BLaER1 treated with 17β-estradiol and CSF1 and Interleukin-3, amounts not matched to agents 10 nM and 100 nM (cell line): ENCODE results near the gene PCDH9.

Experiments used
- H3K27ac ChIP-seq, 11 experiments: shearing (Covaris generic); formaldehyde crosslinking; 2 replicates each; pipeline ENCODE4 v1.8.1; 2022
- H3K27me3 ChIP-seq, 11 experiments: shearing (Covaris generic); formaldehyde crosslinking; 2 replicates each; pipeline ENCODE4 v1.8.1; 2022
- H3K36me3 ChIP-seq, 11 experiments: shearing (Covaris generic); formaldehyde crosslinking; 2 replicates each; pipeline ENCODE4 v1.8.1; 2022
- H3K4me1 ChIP-seq, 10 experiments: shearing (Covaris generic); formaldehyde crosslinking; 2 replicates each; pipeline ENCODE4 v1.8.1; 2022
- H3K4me2 ChIP-seq, 11 experiments: shearing (Covaris generic); formaldehyde crosslinking; 2 replicates each; pipeline ENCODE4 v1.8.1; 2022
- H3K4me3 ChIP-seq, 10 experiments: shearing (Covaris generic); formaldehyde crosslinking; 2 replicates each; pipeline ENCODE4 v1.8.1; 2022
- H3K9ac ChIP-seq, 11 experiments: shearing (Covaris generic); formaldehyde crosslinking; 2 replicates each; pipeline ENCODE4 v1.8.1; 2022
- H3K9me3 ChIP-seq, 11 experiments: shearing (Covaris generic); formaldehyde crosslinking; replicated peaks in 1 of 11; 2 replicates each; pipeline ENCODE4 v1.8.1; 2022
- H4K20me1 ChIP-seq, 11 experiments: shearing (Covaris generic); formaldehyde crosslinking; 2 replicates each; pipeline ENCODE4 v1.8.1; 2022
- Cebpa-rat ChIP-seq, 11 experiments: shearing (Covaris generic); IDR thresholded peaks; 2 replicates each; pipeline ENCODE4 v1.8.1; 2022

Gene PCDH9

GRCh38 chr13:66759919-66760318, 470.2 kb downstream of the PCDH9 start:
- no peak overlapping the region for H3K4me2 ChIP-seq
- H3K27ac ChIP-seq = no peak overlapping the region
- 0 out of 22 replicates have a peak, but pooled peaks cover 0 to 9% (median 0%) of the 10 kb centered on the region in 11 experiments for H3K36me3 ChIP-seq
- H3K9me3 ChIP-seq = peaks cover 24 to 34% (median 28%) of the 10 kb centered on the region in 11 experiments
- H3K27me3 ChIP-seq = no peaks in the 10 kb centered on the region
- H4K20me1 ChIP-seq = no peaks in the 10 kb centered on the region
- TF ChIP-seq Cebpa-rat (IDR thresholded peaks at IDR 0.05) = no peak
- no peak overlapping the region for H3K9ac ChIP-seq
- H3K4me1 ChIP-seq = no peaks in the 10 kb centered on the region
- H3K4me3 ChIP-seq = no peak overlapping the region

GRCh38 chr13:66751691-66752090, 478.4 kb downstream of the PCDH9 start:
- Histone ChIP-seq H3K9ac (no peak overlapping the region), H3K4me1 (no peaks in the 10 kb centered on the region)

GRCh38 chr13:66748712-66749111, 481.4 kb downstream of the PCDH9 start:
- no peak for TF ChIP-seq Cebpa-rat (IDR thresholded peaks at IDR 0.05)
- no peaks in the 10 kb centered on the region for H4K20me1 ChIP-seq
- no peaks in the 10 kb centered on the region for H3K36me3 ChIP-seq
- no peaks in the 10 kb centered on the region for H3K4me1 ChIP-seq
- H3K4me3 ChIP-seq = no peak overlapping the region
- no peak overlapping the region for H3K27ac ChIP-seq
- no peak overlapping the region for H3K4me2 ChIP-seq
- H3K9me3 ChIP-seq = peaks cover 7 to 20% (median 12%) of the 10 kb centered on the region in 11 experiments; a peak in 17 of 22 replicates
- H3K9ac ChIP-seq = no peak overlapping the region
- no peaks in the 10 kb centered on the region for H3K27me3 ChIP-seq

More at GRCh38 chr13:66751691-66752090, 478.4 kb downstream of the PCDH9 start:
- no peak overlapping the region for H3K4me3 ChIP-seq
- H3K27ac ChIP-seq = no peak overlapping the region
- no peak for TF ChIP-seq Cebpa-rat (IDR thresholded peaks at IDR 0.05)
- H3K9me3 ChIP-seq = peaks cover 7 to 20% (median 12%) of the 10 kb centered on the region in 11 experiments; a peak in 17 of 22 replicates
- no peaks in the 10 kb centered on the region for H4K20me1 ChIP-seq
- H3K36me3 ChIP-seq = no peaks in the 10 kb centered on the region
- H3K4me2 ChIP-seq = no peak overlapping the region
- H3K27me3 ChIP-seq = no peaks in the 10 kb centered on the region

- no peak overlapping the region for H3K4me3 ChIP-seq
Observed at GRCh38 chr13:66745307-66745706, 484.8 kb downstream of the PCDH9 start.

GRCh38 chr13:66723576-66723975, 506.6 kb downstream of the PCDH9 start:
- no peaks in the 10 kb centered on the region for H3K9me3 ChIP-seq
- no peak overlapping the region for H3K27ac ChIP-seq
- no peaks in the 10 kb centered on the region for H4K20me1 ChIP-seq
- H3K36me3 ChIP-seq = no peaks in the 10 kb centered on the region
- H3K4me3 ChIP-seq = no peak overlapping the region
- no peaks in the 10 kb centered on the region for H3K27me3 ChIP-seq
- H3K9ac ChIP-seq = no peak overlapping the region
- peaks cover 0 to 13% (median 8%) of the 10 kb centered on the region in 10 experiments; a peak in 10 of 20 replicates for H3K4me1 ChIP-seq
- TF ChIP-seq Cebpa-rat (IDR thresholded peaks at IDR 0.05) = no peak
- H3K4me2 ChIP-seq = no peak overlapping the region

More at GRCh38 chr13:66745307-66745706, 484.8 kb downstream of the PCDH9 start:
- no peaks in the 10 kb centered on the region for H4K20me1 ChIP-seq
- H3K4me2 ChIP-seq = no peak overlapping the region
- H3K9me3 ChIP-seq = peaks cover 7 to 20% (median 12%) of the 10 kb centered on the region in 11 experiments; a peak in 17 of 22 replicates
- no peaks in the 10 kb centered on the region for H3K27me3 ChIP-seq
- no peaks in the 10 kb centered on the region for H3K4me1 ChIP-seq
- H3K9ac ChIP-seq = no peak overlapping the region
- no peak overlapping the region for H3K27ac ChIP-seq
- TF ChIP-seq Cebpa-rat (IDR thresholded peaks at IDR 0.05) = no peak
- H3K36me3 ChIP-seq = no peaks in the 10 kb centered on the region

GRCh38 chr13:66716538-66716937, 513.6 kb downstream of the PCDH9 start:
- H3K4me1 ChIP-seq = no peaks in the 10 kb centered on the region
- no peak for TF ChIP-seq Cebpa-rat (IDR thresholded peaks at IDR 0.05)
- no peaks in the 10 kb centered on the region for H4K20me1 ChIP-seq
- H3K36me3 ChIP-seq = no peaks in the 10 kb centered on the region
- H3K27me3 ChIP-seq = no peaks in the 10 kb centered on the region
- H3K9ac ChIP-seq = no peak overlapping the region
- no peak overlapping the region for H3K27ac ChIP-seq
- no peak overlapping the region for H3K4me3 ChIP-seq
- H3K9me3 ChIP-seq = no peaks in the 10 kb centered on the region
- no peak overlapping the region for H3K4me2 ChIP-seq

- no peaks in the 10 kb centered on the region for H4K20me1 ChIP-seq
- H3K4me3 ChIP-seq = no peak overlapping the region
- H3K36me3 ChIP-seq = no peaks in the 10 kb centered on the region
- no peaks in the 10 kb centered on the region for H3K27me3 ChIP-seq
- H3K9ac ChIP-seq = no peak overlapping the region
- no peaks in the 10 kb centered on the region for H3K9me3 ChIP-seq
- H3K4me1 ChIP-seq = no peaks in the 10 kb centered on the region
- TF ChIP-seq Cebpa-rat (IDR thresholded peaks at IDR 0.05) = no peak
- no peak overlapping the region for H3K4me2 ChIP-seq
- no peak overlapping the region for H3K27ac ChIP-seq
Observed at GRCh38 chr13:66714795-66715194, 515.3 kb downstream of the PCDH9 start.

GRCh38 chr13:66704110-66704509, 526.0 kb downstream of the PCDH9 start:
- TF ChIP-seq Cebpa-rat (IDR thresholded peaks at IDR 0.05) = no peak
- no peak overlapping the region for H3K9ac ChIP-seq
- H3K4me3 ChIP-seq = no peak overlapping the region
- H3K36me3 ChIP-seq = no peaks in the 10 kb centered on the region
- H3K4me1 ChIP-seq = no peaks in the 10 kb centered on the region
- no peak overlapping the region for H3K27ac ChIP-seq
- no peaks in the 10 kb centered on the region; a peak in 1 of 22 replicates for H3K9me3 ChIP-seq
- H3K4me2 ChIP-seq = no peak overlapping the region
- H3K27me3 ChIP-seq = no peaks in the 10 kb centered on the region
- H4K20me1 ChIP-seq = no peaks in the 10 kb centered on the region

GRCh38 chr13:66703597-66703996, 526.5 kb downstream of the PCDH9 start:
- no peak overlapping the region for H3K4me2 ChIP-seq

GRCh38 chr13:66700117-66700601, 530.0 kb downstream of the PCDH9 start:
- Histone ChIP-seq H3K27ac (no peak overlapping the region), H3K4me3 (no peak overlapping the region), H3K9me3 (no peaks in the 10 kb centered on the region; a peak in 1 of 22 replicates), H3K4me2 (no peak overlapping the region), H3K9ac (no peak overlapping the region), H3K4me1 (no peaks in the 10 kb centered on the region), H3K27me3 (no peaks in the 10 kb centered on the region), H4K20me1 (no peaks in the 10 kb centered on the region), H3K36me3 (no peaks in the 10 kb centered on the region)
- TF ChIP-seq Cebpa-rat (IDR thresholded peaks at IDR 0.05) = no peak

More at GRCh38 chr13:66703597-66703996, 526.5 kb downstream of the PCDH9 start:
- Histone ChIP-seq H3K9ac (no peak overlapping the region), H3K36me3 (no peaks in the 10 kb centered on the region), H4K20me1 (no peaks in the 10 kb centered on the region), H3K27me3 (no peaks in the 10 kb centered on the region), H3K4me3 (no peak overlapping the region), H3K9me3 (no peaks in the 10 kb centered on the region; a peak in 1 of 22 replicates), H3K4me1 (no peaks in the 10 kb centered on the region), H3K27ac (no peak overlapping the region)
- TF ChIP-seq Cebpa-rat (IDR thresholded peaks at IDR 0.05) = no peak
